GM04504 (cell line): ENCODE results near the gene ANO1.

Experiments used
- DNase-seq: peaks from one replicate; pipeline ENCODE4 v3.0.0-alpha.2; 2012; ENCODE audit warnings: low read depth

Gene ANO1

DNA sequence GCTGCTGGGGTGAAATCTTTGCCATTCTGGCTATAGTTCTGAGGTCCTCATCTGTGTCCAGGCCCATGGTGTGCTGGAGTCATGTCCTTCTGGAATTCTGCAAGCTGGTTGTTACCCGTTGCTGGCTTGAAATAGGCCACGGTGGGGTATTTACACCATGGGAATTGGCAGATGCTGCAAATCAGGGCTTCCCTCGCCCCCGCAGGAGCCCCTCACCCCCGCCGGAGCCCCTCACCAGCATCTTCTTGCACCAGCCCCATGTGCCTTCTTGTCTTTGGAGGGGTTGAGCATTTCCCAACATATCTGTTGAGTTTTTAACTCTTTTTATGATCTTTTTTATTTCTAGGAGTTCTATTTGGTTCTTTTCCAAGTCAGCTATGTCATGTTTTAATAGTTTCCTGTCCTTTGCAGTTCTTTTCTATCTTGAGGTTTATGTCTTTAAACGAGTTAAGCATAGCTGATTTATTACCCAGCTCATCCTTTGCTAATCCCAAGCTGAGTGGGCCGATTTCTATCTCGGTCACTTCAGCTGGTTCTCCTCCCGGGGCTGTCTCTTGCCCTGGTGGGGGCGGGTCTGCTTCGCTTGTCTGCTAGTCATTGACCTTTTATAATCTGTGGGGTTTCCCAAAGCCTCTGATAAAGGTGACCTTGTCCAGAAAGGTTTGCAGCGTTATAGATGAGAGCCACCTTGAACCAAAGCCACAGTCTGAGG, 17.6 kb downstream of the ANO1 start:
- DNase-seq = no peak

DNA sequence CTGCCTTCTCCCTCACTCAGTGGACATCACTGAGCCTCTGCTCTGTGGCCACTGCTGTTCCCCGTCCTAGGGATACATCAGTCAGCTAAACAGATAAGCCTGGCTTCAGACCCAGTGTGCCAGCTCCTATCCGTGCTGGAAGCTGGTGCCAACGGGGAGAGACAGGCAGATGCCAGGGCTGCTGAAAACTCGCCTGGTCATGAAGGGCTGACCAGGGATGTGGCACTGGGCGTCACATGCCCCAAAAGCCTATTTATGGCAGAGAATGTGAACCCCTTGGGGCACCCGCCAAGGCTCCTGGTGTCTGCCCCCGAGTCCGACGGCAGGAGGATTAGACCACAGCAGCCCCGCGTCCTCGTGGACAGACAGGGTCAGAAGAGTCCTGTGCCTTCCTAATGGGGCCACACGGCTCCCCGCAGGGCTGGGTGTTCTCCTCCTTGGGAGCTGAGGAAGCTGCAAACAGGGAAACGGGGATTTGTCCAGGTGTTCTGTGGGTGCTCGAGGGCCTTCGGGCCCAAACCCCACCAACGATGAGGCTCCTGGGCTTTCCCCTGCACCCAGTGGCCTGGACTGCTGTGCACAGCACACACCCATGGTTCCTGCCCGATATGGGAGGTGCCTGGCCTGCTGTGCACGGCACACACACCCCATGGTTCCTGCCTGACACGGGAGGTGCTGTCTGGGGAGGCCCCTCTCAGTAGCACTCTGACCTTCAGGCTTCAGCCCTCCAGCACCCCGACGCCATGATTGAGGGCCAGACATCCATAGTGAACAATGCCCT, 19.9 kb downstream of the ANO1 start:
- no peak for DNase-seq

DNA sequence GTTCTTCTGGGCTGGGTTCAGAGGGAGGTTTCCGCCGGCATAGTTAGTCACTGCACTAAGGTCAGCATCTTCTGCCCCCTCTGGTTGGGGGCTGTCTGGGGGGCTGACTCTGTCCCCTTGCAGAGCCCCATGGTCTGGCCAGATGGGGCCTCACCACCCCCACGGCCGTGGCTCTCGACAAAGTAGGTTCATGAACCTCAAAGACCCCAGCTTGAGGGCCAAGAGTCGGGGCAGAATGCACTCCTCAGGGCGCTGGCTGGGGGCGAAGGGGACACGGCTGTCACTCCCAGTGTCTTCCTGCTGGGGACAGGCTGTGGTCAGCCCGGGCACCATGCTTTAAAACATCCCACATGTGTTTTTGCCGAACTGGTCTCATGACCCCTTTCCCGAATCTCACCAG, 20.8 kb downstream of the ANO1 start:
- DNase-seq = no peak

DNA sequence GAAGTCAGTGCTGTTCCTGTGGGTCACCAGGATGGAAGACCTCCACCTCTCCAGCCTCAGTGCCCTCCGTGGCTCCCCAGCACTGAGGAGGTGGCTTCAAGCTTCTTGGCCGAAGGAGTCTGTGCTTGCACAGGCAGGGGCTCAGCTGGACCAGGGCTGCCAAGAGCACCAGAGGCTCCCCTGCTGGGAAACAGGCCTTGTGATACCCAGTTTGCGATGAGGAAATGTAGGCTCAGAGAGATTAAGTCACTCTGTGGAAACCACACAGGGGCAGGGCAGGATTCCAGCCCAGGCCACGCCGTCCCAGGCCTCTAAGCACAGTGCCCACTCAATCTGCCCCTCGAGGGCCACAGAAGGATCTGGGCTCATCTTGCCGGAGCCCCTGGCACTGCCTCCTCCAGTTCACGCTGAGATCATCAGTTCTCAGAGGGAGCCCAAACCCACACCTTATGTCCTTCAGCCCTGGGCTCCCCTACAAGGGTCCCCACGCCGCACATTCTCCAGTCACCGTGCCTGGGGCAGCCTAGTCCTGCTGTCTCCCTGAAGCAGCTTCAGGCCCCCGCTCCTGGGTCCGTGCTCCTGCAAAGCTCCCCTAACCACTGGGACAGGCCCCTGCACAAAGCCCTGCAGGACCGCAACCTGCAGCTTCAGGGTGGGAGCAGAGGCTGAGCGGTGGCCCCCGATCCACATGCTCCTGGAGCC, 21.6 kb downstream of the ANO1 start:
- DNase-seq = no peak

DNA sequence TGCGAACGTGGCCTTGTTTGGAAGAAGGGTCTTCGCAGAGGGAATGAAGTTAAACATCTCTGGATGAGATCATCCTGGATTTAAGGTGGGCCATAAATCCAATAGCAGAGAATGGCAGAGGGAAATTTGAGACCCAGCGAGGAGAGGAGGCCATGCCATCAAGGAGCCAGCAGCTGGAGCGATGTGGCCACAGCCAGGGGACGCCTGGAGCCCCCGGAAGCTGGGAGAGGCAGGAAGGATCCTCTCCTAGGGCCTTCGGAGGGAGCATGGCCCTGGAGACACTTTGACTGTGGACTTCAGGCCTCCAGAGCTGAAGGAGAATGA, 22.1 kb downstream of the ANO1 start:
- DNase-seq = no peak

DNA sequence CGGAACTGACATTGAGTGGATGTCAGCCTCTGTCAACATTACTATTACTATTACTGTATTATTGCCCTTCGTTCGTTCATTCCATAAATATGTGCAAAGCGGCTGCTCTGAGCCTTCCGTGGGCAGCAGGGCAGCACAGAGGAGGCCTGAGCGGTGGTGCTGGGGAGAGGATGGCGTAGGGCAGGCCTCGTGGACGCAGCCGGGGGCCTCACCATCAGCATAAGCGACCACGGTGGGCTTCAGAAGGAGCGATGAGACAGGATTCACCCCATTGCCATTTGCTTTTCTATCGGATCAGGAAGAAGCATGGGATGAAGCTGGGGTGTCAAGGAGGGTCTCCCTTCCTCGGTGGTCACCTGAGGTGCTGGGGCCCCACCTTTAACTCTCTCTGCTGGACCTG, 22.7 kb downstream of the ANO1 start:
- no peak for DNase-seq

DNA sequence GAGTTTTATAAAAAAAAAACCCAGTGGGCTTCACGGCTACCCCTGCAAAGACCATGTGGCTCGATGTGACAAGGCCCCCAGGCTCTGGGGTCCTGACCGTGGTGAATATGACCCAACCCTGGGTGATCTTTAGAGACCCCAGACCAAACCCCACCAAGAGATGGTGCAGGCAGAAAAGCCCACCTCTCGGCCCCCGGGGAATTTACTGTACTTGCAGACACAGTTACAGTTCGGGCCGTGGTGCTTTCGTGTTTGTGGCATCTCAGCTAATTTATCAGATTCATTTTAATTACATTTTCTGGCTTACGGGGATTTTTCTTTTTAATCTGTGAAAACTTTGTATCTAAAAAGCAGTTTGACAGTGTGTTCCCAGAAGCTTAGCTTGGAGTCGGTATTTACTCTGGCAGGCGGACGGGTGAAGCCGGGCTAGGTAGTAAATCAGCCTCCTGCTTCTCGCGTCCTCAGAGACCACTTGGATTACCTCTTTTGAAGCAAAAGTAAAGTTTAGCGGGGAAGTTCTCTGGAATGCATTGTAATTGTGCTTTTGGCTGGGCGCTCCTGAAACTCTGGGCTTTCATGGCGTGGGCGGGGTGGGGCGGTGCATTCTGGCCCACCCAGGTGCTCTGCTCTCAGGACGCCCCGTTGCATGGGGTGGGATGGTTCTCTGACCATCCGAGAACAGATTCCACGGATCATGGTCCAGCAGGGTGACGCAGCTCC, 25.3 kb downstream of the ANO1 start:
- no peak for DNase-seq

DNA sequence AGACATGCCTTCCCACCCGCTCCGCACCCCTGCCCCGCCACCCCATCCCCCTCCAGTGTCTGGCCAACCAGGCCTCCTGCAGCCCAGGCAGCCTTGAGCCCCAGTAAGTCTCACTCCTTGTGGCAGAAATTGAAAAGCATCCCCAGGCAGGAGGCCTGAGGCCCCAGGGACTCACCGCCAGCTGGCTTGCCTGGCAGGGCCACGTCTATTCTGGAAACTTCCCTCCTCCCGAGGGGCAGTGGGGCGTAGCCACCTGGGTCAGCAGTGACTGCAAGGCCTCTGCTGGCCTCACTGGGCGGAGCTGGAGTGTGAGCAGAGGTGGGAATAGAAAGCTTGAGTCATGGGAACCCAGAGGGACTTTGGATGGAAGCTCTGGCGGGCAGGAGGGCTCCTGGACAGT, 26.3 kb downstream of the ANO1 start:
- no peak for DNase-seq

DNA sequence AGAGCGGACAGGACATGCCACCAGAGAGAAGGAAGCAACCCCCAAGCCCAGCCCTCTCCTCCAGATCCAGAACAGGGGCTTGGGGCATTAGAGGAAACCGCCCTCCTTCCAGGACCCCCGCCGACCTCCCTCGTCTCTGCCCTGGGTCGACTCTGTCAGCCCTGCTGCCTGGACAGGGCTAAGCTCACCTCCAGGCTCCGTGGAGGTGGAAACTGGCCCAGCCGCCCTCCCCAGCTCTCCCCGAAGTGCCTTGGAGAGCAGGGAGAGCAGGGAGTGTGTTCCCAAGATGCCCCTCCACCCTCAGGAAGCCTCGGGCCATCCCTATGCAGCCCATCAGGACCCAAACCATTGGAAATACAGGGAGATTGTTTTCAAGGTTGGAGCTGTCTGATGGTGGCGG, 26.8 kb downstream of the ANO1 start:
- DNase-seq = no peak

DNA sequence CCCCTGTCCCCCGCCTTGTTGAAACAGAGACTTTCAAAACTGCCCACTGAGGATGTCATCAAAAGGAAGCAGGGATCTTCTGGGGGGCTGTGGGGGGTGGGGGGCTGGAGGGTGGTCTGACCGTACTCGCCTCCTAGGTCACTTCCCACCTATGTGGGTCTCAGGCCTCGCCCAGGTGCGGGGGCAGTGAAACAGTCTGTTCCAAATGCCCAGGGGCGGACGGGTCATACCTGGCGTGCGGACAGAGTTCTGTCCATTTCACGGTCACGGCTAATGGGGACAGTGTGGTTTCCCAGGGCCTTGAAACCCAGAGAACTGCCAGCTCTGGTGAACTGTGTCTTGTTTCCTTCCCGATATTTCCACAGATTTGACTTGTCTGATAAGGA, 27.2 kb downstream of the ANO1 start:
- DNase-seq = no peak

DNA sequence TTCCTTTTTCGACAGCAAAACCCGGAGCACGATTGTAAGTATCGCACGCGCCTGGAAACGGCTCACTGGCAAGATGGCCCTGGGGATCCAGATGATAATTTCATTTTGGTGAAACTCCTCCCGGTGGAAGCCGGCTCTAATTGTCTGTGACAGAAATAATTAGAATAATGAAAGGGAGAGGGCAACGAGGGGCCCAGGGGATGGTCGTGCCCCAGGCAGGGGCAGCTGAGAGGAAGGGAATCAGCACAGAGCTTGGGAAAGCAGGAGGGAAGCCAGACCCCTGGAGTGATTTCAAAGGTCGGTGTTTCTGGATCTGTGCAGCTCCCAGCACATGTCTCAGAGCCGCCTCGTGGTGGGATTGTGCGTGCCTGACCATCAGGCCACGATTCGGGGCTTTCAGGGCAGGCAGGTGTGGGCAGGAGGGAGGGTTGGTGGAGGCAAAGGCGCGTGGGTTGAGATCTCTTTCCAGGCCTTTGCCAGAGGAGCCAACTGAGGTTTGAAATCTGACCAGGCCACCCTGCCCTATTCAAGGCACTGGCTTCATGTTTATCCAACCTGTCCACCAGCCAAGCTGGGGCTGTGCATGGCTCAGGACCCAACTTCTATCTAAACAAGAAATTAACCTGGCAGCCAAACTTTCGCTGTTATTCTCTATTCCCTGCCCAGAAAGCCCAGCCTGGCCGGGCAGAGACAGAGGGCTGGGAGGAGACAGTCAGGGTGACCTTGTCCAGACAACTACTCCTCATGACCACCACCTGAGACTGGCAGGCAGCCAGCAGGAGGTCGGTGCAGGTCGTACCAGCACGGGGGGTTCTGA, 27.8 kb downstream of the ANO1 start:
- DNase-seq = no peak

DNA sequence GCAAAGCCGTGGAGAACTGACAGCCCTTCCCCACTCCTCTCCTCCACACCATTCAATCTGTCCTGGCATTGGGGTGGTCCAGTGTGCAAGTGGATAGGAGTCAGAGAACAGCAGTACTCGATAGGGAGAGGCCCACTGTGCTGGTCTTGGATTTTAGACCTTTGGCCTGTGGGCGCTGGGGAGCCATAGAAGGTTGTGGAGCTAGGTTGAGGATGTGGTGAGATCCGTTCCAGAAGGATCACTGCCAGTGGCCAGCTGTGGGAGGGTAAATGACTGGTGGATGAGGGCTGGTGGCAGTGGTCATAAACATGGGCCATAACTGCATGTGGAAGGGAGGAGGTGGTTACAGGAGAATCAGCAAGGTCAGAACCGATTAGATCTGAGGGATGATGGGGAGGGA, 28.6 kb downstream of the ANO1 start:
- DNase-seq = no peak

DNA sequence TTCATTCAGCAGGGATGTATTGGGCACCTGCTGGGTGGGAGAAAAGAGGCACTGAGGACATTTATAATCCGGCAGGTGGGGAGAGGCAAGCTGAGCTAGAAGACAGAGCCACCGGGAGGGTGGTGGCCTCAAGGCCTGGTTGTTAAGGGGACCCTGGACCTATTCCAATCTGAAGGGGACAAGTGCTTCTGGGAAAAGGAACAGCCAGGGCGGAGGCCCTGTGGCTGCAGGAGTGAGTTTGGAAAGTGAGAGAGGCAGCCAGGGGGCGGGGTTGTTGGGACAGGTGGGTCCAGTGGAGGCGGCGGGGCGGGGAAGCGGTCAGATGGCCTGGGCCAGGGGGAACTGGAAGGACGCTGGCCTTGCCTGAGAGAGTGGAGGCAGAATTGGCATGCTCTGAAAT, 29.1 kb downstream of the ANO1 start:
- no peak for DNase-seq

DNA sequence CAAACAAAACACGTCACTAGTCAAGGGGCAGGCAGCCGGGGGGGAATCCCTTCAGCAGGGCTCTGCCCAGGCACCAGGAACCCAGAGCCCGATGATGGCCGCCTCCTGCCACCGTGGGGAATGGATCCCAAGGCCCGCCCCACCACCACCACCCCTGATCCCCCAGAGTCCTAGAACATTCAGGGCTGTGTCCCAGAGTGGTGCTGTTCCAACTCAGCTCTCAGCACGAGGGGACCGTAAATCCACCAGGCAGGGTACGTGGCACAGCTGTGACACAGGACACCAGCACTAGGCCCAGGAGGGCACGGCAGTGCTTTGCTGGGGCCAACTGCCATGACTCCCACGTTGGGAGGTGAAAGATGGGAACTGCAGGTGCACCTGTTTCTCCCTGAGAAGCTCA, 29.6 kb downstream of the ANO1 start:
- no peak for DNase-seq

DNA sequence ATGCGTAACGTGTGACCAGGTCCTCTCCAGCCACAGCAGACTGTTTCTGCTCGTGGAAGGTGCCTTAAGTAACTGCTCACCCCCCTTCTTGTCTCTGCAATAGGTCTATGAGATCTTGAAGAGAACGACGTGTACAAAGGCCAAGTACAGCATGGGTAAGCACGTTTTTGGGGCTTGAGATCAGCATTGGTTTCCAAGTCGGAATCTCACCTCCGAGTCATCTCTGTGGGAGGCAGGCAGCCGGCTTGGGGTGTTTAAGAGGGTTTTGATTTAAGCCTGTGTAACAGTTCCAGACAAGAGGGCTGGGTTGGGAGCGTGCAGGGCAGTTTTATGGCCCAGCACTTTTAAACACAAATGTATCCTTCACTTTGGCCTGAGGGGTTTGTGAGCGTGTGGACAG, 30.1 kb downstream of the ANO1 start:
- DNase-seq = no peak

DNA sequence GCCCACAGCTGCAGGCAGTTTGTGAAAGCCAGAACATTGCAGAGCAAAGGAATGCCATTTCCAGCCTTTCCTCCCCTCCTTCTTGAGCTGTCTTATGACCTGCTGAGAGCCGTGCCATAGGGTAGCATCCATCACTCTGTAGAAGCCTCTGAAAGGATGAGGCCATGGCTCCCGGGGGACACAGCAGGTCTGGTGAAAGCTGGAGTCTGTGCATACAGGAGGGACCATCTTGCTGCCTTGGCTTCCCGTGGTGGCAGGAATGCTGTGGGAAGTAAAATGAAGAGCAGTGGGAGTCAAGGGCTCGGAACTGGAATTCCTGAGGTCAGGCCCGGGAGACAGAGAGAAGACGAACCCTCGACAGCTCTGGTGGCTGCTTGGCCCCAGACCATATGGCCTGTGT, 30.9 kb downstream of the ANO1 start:
- DNase-seq = no peak

DNA sequence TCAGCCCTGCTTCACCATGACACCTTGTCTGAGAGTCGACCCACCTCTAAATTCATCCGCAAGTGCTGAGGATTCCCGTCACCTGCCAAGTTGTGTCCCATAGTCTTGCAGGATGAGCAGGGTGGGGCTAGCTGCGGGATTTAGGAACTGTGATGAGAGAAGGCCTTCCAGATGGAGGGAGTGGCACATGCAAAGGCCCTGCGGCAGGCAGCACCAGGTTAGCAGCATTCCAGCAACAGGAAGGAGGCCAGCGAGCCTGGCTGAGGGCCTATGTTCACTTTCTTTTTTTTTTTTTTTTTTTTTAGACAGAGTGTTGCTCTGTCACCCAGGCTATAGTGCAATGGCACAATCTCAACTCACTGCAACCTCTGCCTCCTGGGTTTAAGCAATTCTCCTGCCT, 31.8 kb downstream of the ANO1 start:
- DNase-seq = no peak

DNA sequence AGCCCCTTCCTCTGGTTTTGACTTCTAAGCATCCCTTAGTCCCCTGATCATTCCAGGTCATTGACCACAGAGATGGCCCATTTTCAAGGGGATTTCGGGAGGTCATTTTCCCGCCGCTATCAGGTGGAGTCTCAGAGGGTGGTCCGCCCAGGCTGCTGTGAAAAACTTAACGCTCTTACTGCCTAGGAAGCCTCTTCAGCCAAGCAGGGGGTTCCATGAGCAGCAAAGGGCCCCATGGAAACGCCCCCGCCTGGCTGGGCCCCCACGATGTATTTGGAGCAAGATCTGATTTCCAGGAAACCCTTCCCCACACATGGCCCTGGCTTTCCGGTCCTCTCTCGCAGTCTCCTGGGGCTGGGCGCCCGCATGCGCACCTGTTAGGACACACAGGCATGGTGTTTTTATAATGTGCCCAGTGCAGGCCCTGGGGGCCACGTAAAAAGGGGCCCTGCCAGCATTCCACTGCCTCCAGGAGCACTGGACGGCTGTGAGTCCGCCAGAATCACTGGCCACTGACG, 32.5 kb downstream of the ANO1 start:
- DNase-seq = no peak

DNA sequence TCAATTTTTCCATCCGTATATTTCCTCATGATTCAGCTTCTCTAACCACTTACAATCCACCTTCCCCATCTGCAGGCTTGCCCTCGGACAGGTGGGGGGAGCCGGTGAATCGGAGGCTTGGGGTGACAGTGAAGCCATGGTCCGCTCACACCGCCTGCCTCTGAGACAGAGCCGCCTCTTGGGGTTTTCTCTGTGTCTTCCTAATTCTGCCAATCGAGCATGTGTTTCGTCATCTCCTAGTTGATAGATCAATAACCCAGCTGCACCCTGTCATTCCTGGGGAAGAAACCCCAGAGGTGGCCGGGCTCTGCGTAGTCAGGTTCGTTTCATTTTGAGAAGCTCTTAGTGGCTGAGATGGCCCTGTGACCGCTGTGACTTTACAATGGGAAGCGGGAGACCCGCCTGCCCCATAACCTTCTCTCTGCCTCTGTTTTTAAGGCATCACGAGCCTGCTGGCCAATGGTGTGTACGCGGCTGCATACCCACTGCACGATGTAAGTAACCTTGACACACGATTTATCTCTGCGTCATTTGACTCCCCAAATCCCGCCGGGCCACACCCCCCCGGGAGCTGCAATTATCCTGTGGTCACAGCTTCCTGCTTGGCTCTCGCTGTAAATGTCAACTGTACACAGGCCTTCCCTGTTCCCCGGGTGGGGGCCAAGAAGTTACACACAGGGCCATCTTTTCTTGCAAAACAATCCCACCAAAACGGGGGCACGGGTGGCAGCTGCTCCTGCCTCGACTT, 33.3 kb downstream of the ANO1 start:
- DNase-seq = no peak

DNA sequence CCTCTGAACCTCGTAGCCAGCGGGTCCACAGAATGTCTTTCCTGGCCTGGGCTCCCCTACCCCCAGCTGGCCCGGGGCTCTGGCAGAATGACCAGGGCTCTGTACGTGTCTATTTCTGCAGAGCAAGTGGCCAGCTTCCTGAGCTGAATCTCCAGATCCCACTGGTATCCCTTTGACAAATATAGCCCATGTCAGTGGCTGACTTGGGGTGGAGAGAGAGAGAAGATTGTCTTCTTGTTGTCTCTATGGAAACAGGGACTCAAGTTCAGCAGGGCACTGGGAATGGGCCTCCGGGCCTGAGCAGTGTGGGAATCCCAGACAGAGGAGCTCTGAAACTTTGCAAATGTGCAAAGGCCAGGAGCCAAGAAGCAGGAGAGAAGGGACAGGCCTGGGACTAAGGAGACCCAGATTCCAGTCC, 33.9 kb downstream of the ANO1 start:
- DNase-seq = no peak

DNA sequence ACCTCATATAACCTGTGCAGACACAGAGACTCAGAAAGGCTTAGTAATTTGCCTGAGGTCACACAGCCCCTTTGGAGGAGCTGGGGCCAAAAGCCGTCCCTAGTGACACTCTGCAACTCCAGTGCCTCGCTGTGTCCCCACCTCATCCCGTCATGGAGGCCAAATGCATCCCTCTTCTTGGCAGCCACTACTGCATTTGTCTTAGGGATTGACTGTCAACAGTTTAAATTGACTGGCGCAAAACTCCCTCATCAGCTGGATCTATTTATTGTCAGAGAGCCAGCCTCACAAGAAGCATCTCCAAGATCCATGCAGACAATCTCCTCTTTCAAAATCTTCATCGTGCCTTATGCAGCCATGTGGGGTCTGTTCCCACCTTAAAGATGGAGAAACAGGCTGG, 35.7 kb downstream of the ANO1 start:
- no peak for DNase-seq
